Ascending aorta (tissue), 2 donors: ENCODE measurements around the gene RETREG3. TPM values are rescaled to one million over a fixed set of nuclear protein-coding genes. Genes with fewer than 3 reads are reported as not detected.

Source experiments
- DNase-seq, 2 donors: peaks; one replicate each; pipeline ENCODE4 v3.0.0-alpha.2; 2019; ENCODE audit warnings: low spot score in 2 of 2
- H3K27ac ChIP-seq, 2 donors: fragments of 200-600 bp; sonication (generic); one replicate each; pipeline ENCODE4 v1.5.1; 2016 to 2017; ENCODE audit warnings: mild to moderate bottlenecking in 1 of 2
- H3K27me3 ChIP-seq: fragments of 200-600 bp; sonication (generic); one replicate; pipeline ENCODE4 v1.5.1; 2017
- H3K36me3 ChIP-seq, 2 donors: fragments of 200-600 bp; sonication (generic); one replicate each; pipeline ENCODE4 v1.5.1; 2016
- H3K4me1 ChIP-seq, 2 donors: fragments of 200-600 bp; sonication (generic); one replicate each; pipeline ENCODE4 v1.5.1; 2016 to 2017; ENCODE audit warnings: mild to moderate bottlenecking in 1 of 2
- H3K4me3 ChIP-seq, 2 donors: fragments of 200-600 bp; sonication (generic); one replicate each; pipeline ENCODE4 v1.5.1; 2016 to 2017; ENCODE audit warnings: mild to moderate bottlenecking in 1 of 2
- H3K9me3 ChIP-seq, 2 donors: fragments of 200-600 bp; sonication (generic); one replicate each; pipeline ENCODE4 v1.5.1; 2016
- CTCF ChIP-seq, 3 experiments: fragments of 200-600 bp in 2 of 3; fragments of 450-650 bp in 1 of 3; sonication (generic) in 2 of 3; IDR thresholded peaks; one replicate each; pipeline ENCODE4 v1.5.1; 2016 to 2019; ENCODE audit warnings: antibody characterized with exemption in 3 of 3, mild to moderate bottlenecking in 1 of 3, moderate library complexity in 1 of 3
- intact Hi-C: fragments of 100-400 bp; cut with DNase I; formaldehyde crosslinking; loops from one replicate; pipeline ENCODE4 v1.15.1; 2023
- total RNA-seq: library from RNA; depleted of rRNA; stranded (reverse); fragments of >200 nt; gene quantifications from one replicate; pipeline ENCODE4 v1.1.0, GENCODE V29; 2016

Gene RETREG3
- total RNA-seq, 1 donor from 2014 or later: 51.3 TPM

- H3K36me3 ChIP-seq: peaks cover 12 to 20% of the 10 kb centered on the region in 2 donors
- DNase-seq: no peak
- H3K27ac ChIP-seq: peak overlapping the region; percentile 89 to 90
- no peak for TF ChIP-seq CTCF (IDR thresholded peaks at IDR 0.05)
- H3K27me3 ChIP-seq: no peaks in the 10 kb centered on the region
- intact Hi-C loops: loop anchor here (1.0 to 5.0 kb wide), 5 partner anchors 19 to 113 kb away; partner anchors contain the start of genes CAVIN1, COASY and PSMC3IP
- peaks cover 14 to 26% of the 10 kb centered on the region in 2 donors for H3K4me1 ChIP-seq
- H3K9me3 ChIP-seq: no peaks in the 10 kb centered on the region
- peak overlapping the region; percentile 72 to 79 for H3K4me3 ChIP-seq
Observed at GRCh38 chr17:42535155-42536047, 73.8 kb downstream of the RETREG3 start.

- H3K36me3 ChIP-seq: no peaks in the 10 kb centered on the region
- H3K9me3 ChIP-seq: no peaks in the 10 kb centered on the region
- H3K4me3 ChIP-seq: peak overlapping the region; percentile 57 to 73
- no peaks in the 10 kb centered on the region for H3K27me3 ChIP-seq
- peak in 1 of 2 donors; percentile 84 for DNase-seq
- H3K27ac ChIP-seq: peak overlapping the region; percentile 63 to 84
- TF ChIP-seq CTCF (IDR thresholded peaks at IDR 0.05): peak; percentile 62 to 82 (median 64)
- intact Hi-C loops: no loop called here
- H3K4me1 ChIP-seq: peaks cover 8 to 29% of the 10 kb centered on the region in 2 donors
Observed at GRCh38 chr17:42531455-42532354, 77.5 kb downstream of the RETREG3 start.

GRCh38 chr17:42530952-42531454 lies 78.2 kb downstream of the RETREG3 start:
- H3K36me3 ChIP-seq: no peaks in the 10 kb centered on the region
- H3K27me3 ChIP-seq: no peaks in the 10 kb centered on the region
- intact Hi-C loops: no loop called here
- peaks cover 8 to 35% of the 10 kb centered on the region in 2 donors for H3K4me1 ChIP-seq
- peak overlapping the region; percentile 63 to 84 for H3K27ac ChIP-seq
- H3K9me3 ChIP-seq: no peaks in the 10 kb centered on the region
- H3K4me3 ChIP-seq: no peak overlapping the region
- no peak for DNase-seq
- TF ChIP-seq CTCF (IDR thresholded peaks at IDR 0.05): no peak

Other genes starting within 250 kb of the RETREG3 start
- gene STAT3, start 220.9 kb downstream of the RETREG3 start, total RNA-seq: 181 TPM
- 548 TPM for gene CAVIN1, start 186.1 kb downstream of the RETREG3 start, total RNA-seq
- gene ATP6V0A1, start 150.5 kb downstream of the RETREG3 start, total RNA-seq: 59.0 TPM
- gene NAGLU, start 73.1 kb downstream of the RETREG3 start, total RNA-seq: 94.7 TPM
- gene HSD17B1, start 56.5 kb downstream of the RETREG3 start, total RNA-seq: not detected
- 10.9 TPM for gene COASY, start 47.2 kb downstream of the RETREG3 start, total RNA-seq
- 15.8 TPM for gene MLX, start 42.3 kb downstream of the RETREG3 start, total RNA-seq
- 2.9 TPM for gene PSMC3IP, start 31.6 kb downstream of the RETREG3 start, total RNA-seq
- 10.5 TPM for gene TUBG1, start 309 bp upstream of the RETREG3 start, total RNA-seq
- gene TUBG2, start 49.9 kb upstream of the RETREG3 start, total RNA-seq: 73.1 TPM
- gene PLEKHH3, start 67.6 kb upstream of the RETREG3 start, total RNA-seq: 105 TPM
- gene CCR10, start 72.5 kb upstream of the RETREG3 start, total RNA-seq: 91.2 TPM
- gene CNTNAP1, start 73.2 kb upstream of the RETREG3 start, total RNA-seq: 10.5 TPM
- 169 TPM for gene EZH1, start 135.7 kb upstream of the RETREG3 start, total RNA-seq
- gene RAMP2, start 151.9 kb upstream of the RETREG3 start, total RNA-seq: 80.5 TPM
- gene VPS25, start 164.1 kb upstream of the RETREG3 start, total RNA-seq: 40.9 TPM
- gene WNK4, start 171.2 kb upstream of the RETREG3 start, total RNA-seq: not detected
- gene COA3, start 189.3 kb upstream of the RETREG3 start, total RNA-seq: 9.8 TPM
- not detected for gene CNTD1, start 189.5 kb upstream of the RETREG3 start, total RNA-seq
- 66.1 TPM for gene BECN1, start 214.9 kb upstream of the RETREG3 start, total RNA-seq
- gene PSME3, start 224.0 kb upstream of the RETREG3 start, total RNA-seq: 29.7 TPM
- gene AOC2, start 235.2 kb upstream of the RETREG3 start, total RNA-seq: not detected
- gene AOC3, start 241.8 kb upstream of the RETREG3 start, total RNA-seq: 128 TPM